Measurements from ENCODE around the gene ADGRV1.
A peak's percentile ranks its signal among the peaks of the same experiment; 100 is the strongest.
"Not testable (repeated sequence)": the region's sequence is repeated elsewhere in the genome, so short reads cannot be mapped to it uniquely, and the experiment has no call there.

ADGRV1 gene

DNA sequence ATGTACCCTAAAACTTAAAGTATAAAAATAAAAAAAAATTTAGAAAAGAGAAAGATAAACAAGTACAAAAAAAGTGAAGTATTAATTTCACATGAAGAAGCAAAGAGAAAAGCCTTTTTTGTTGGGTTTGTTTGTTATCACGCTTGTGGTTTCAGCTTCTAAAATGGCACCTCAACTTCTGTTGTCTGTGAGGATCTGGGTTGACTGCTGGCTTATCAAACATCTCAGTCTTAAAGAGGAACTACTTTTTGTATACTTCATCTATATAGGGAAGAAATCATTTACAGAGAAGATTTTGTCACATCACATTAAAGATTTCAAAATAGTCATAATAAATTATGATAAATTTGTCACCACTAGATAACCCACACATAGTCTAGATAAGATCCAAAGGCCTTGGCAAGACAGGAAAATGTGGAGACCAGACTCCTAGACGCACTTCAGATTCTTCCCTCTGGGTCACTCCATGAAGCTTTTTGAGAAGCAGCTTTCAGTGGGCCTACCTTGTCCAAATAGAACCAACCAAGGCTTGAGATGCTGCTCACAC, 8.8 kb upstream of the ADGRV1 start:
- DNase-seq = no peak

DNA sequence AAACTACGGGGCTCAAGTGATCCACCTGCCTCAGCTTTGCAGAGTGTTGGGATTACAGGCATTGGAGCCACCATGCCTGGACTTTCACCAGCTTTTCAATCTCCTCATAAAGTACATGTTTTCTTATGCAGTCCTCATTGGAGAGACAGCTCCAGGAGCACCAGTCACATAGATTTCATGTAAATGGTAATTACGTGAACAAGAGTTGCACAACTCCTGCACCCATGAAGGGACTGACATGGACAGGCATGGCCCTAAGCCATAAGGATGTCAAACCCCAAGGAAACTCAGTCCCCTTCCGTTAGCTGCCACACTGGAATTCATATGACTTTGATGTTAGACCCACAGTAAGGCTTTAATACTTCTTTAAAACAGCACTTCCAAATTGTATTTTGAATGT, 7.6 kb upstream of the ADGRV1 start:
- DNase-seq = no peak

DNA sequence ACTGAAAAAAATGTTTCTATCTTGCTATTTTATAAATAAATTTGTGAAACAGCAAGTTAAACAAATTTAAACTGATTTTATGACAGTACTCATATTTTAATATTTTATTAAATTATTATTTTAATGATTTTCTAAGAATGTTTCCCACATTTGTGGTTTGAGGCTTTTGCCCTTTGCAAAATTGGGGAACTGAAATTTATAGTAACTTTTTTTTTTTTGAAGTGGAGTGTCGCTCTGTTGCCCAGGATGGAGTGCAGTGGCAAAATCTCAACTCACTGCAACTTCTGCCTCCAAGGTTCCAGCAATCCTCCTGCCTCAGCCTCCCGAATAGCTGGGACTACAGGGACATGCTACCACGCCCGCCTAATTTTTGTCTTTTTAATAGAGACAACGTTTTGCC, 7.2 kb upstream of the ADGRV1 start:
- no peak for DNase-seq

DNA sequence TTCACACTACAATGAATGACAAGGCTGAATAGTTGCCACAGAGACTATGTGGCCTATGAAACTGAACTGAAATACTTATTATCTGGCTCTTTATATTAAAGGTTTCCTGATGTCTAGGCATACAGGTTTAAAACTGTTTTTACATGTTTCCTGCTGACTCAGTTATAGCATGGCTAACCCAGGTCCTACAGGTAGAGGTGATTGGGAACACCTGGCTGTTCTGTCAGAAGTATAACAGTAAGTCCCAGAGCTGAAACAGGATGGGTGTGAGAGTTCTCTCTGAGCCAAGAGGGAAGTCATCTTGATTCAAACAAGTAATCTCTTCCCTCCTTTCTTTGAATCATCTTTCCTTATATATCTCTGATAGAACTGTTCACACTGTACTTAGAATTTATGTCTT, 4.9 kb upstream of the ADGRV1 start:
- DNase-seq = no peak

- no peak for DNase-seq
Measured at GRCh38 chr5:90554358-90555006, 4.1 kb upstream of the ADGRV1 start.

- no peak for DNase-seq
Measured at GRCh38 chr5:90555666-90556065, 2.9 kb upstream of the ADGRV1 start.

- DNase-seq = no peak
Measured at GRCh38 chr5:90557391-90557790, 1.2 kb upstream of the ADGRV1 start.

GRCh38 chr5:90557871-90558270, 726 bp upstream of the ADGRV1 start:
- no peak for DNase-seq

DNA sequence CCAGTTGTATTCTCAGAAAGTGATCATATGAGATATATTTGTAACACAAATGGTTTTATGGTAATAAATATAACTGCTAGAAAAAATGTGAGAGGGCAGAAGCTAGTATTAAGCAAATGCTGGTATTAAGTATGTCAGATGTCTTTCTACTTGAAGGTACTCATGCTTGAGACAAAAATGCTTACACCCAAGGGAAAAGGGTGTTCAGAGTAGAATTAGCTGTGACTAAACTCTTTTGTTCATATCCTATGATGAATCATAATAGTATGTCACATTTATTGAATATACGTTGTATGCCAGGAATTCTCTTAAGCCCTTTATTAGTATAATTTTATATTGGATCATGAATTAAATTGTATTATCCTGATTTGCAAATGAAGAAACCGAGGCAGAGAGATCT, 2.2 kb downstream of the ADGRV1 start:
- no peak for DNase-seq

GRCh38 chr5:90561766-90562165, 3.2 kb downstream of the ADGRV1 start:
- no peak for DNase-seq

- peak; percentile 47 for DNase-seq
Measured at GRCh38 chr5:90562341-90562740, 3.7 kb downstream of the ADGRV1 start.

DNA sequence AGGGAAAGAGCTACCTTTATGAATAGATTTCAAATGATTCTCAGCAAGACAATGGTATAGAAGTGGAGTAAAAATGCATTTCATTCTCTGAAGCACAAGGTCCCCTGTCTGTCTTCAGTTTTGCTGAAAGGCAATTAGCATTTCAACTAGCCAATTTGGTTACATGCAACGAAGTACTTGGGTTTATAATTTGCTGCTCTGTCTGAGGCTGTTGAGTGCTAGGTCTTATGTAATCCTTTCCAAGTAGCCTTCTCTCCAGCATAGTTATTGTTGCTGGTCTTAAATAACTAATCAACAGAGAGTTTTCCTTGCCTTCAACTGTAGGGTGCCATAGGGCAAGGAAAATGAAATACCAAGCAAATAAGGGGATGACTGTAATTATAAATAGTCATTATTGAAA, 4.5 kb downstream of the ADGRV1 start:
- DNase-seq = peak; percentile 17

GRCh38 chr5:90565491-90565890, 6.9 kb downstream of the ADGRV1 start:
- no peak for DNase-seq

GRCh38 chr5:90569084-90569483, 10.5 kb downstream of the ADGRV1 start:
- no peak for DNase-seq

- no peak for DNase-seq
Measured at GRCh38 chr5:90570034-90570433, 11.4 kb downstream of the ADGRV1 start.

- no peak for DNase-seq
Measured at GRCh38 chr5:90571147-90571773, 12.7 kb downstream of the ADGRV1 start.

DNA sequence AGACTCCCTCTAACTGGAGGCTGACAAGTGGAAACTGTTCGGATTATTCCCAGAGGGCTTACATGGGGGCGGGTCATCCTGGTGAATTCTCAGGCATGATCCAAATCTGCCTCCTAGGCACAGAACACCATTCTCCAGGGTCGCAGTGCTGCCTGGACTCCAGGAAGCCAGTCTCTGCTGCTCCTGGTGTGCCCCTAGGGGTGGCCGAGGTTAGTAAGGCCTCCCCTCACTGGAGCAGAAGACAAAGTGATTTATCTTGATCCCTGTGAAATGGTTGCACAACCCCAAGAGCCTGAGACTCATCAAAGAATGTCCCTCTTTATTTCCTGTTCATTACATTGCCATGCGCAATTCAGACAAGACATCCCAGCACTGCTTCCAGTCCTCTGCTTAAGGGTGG, 17.1 kb downstream of the ADGRV1 start:
- no peak for DNase-seq

GRCh38 chr5:90576566-90576965, 18.0 kb downstream of the ADGRV1 start:
- DNase-seq = not testable (repeated sequence)

GRCh38 chr5:90579905-90580304, 21.3 kb downstream of the ADGRV1 start:
- not testable (repeated sequence) for DNase-seq

- no peak for DNase-seq
Measured at GRCh38 chr5:90581956-90582355, 23.4 kb downstream of the ADGRV1 start.

GRCh38 chr5:90585337-90585986, 26.9 kb downstream of the ADGRV1 start:
- no peak for DNase-seq

- DNase-seq = no peak
Measured at GRCh38 chr5:90586469-90586868, 27.9 kb downstream of the ADGRV1 start.

DNA sequence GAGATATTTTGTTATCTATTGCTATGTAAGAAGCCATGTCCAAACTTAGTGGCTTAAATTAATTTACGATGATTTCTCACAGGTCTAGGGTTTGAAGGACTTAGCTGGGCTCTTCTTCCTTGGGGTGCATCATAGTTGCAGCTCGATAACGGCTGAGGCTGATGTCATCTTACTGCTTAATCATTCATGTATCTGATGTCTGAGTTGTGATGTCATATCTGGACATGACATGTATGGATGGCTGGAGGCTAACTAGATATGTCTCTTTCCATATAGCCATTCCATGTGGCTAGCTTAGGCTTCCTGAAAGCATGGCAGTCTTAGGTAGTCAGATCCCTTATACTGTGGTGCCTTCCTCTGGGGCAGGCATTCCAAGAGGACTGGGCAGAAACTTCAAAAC, 31.6 kb downstream of the ADGRV1 start:
- no peak for DNase-seq

- DNase-seq = not testable (repeated sequence)
Measured at GRCh38 chr5:90593083-90593482, 34.5 kb downstream of the ADGRV1 start.

Measured in NCI-H526 treated with DMSO at 0.1 percent for 48 hours (cell line).